MCF 10A (cell line): Measurements from ENCODE around the gene DHRS11. TPM values are rescaled to one million over a fixed set of nuclear protein-coding genes. Genes with fewer than 3 reads are reported as not detected.
"Not testable (repeated sequence)": the region's sequence is repeated elsewhere in the genome, so short reads cannot be mapped to it uniquely, and the experiment has no call there.

ENCODE experiments used
- BruUV-seq: library from RNA; stranded (reverse); fragments of 400-500 nt; replicated peaks from 2 replicates; lab custom pipeline; 2021; lab: Mats Ljungman, UMichigan
- CTCF ChIA-PET: fragments of 300-600 bp; sonication (Branson Sonifier 250); formaldehyde crosslinking; extraction: SDS; loops from one replicate; lab custom pipeline; 2021; ENCODE audit warnings: antibody characterized with exemption, inconsistent platforms; lab: Yijun Ruan, JAX
- POLR2A ChIA-PET: fragments of 300-600, 350-650 bp; sonication (Branson Sonifier 250); formaldehyde crosslinking; extraction: SDS; loops from one replicate; lab custom pipeline; 2020; ENCODE audit warnings: antibody characterized with exemption, inconsistent platforms; lab: Yijun Ruan, JAX
- DNase-seq: peaks from one replicate; pipeline ENCODE4 v3.0.0-alpha.2; 2018; ENCODE audit not compliant: unreplicated experiment
- H3K27ac Mint-ChIP-seq: one replicate; pipeline ENCODE4 v1.8.0; 2022; ENCODE audit warnings: mild to moderate bottlenecking, low read depth, mixed read lengths; ENCODE audit not compliant: unreplicated experiment
- H3K27me3 Mint-ChIP-seq: one replicate; pipeline ENCODE4 v1.8.0; 2022; ENCODE audit warnings: mixed read lengths; ENCODE audit not compliant: insufficient read depth, unreplicated experiment
- H3K36me3 Mint-ChIP-seq: one replicate; pipeline ENCODE4 v1.8.0; 2022; ENCODE audit warnings: mild to moderate bottlenecking, moderate library complexity, mixed read lengths; ENCODE audit not compliant: insufficient read depth, unreplicated experiment
- H3K4me1 Mint-ChIP-seq: one replicate; pipeline ENCODE4 v1.8.0; 2022; ENCODE audit warnings: mixed read lengths; ENCODE audit not compliant: insufficient read depth, unreplicated experiment
- H3K4me3 Mint-ChIP-seq: one replicate; pipeline ENCODE4 v1.8.0; 2022; ENCODE audit warnings: mild to moderate bottlenecking, moderate library complexity, mixed read lengths; ENCODE audit not compliant: unreplicated experiment
- H3K9me3 Mint-ChIP-seq: one replicate; pipeline ENCODE4 v1.8.0; 2022; ENCODE audit warnings: mixed read lengths; ENCODE audit not compliant: unreplicated experiment
- intact Hi-C: fragments of 100-400 bp; cut with micrococcal nuclease; formaldehyde crosslinking; loops from 2 replicates; pipeline ENCODE4 v1.14.1; 2022
- total RNA-seq: library from RNA; stranded (reverse); gene quantifications from 2 replicates; pipeline ENCODE4 v1.2.3, GENCODE V29; 2022
- TF ChIP-seq, protein P1 (sequence below): fragments of 200-600 bp; IDR thresholded peaks from one replicate; pipeline ENCODE4 v1.8.0; 2022; ENCODE audit warnings: antibody characterized with exemption, mild to moderate bottlenecking; ENCODE audit not compliant: unreplicated experiment

The DHRS11 gene
- total RNA-seq, 1 experiment from 2014 or later, result 14.7 TPM

DNA sequence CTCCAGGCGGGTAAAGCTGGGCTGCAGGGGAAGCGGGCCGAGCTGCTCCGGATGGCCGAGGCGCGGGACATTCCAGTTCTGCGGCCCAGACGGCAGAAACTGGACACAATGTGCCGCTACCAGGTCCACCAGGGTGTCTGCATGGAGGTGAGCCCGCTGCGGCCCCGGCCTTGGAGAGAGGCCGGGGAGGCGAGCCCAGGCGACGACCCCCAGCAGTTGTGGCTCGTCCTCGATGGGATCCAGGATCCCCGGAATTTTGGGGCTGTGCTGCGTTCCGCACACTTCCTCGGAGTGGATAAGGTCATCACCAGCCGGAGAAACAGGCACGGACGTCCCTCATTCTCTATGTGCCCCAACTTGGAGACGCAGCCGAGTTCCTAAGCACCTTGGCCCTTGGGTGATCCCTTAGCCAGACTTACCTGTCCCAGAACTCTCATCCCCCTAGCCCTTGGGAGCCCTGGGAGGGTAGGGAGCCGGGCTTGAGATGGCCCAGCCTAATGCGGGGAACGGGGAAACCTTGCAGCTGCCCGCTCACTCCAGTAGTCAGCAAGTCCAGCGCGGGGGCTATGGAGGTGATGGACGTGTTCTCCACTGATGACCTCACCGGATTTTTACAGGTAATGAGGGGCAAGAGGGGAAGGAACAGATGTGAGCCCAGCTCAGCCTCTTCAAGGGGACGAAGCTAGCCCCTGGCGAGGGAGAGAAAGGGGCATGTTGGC lies 10.5 kb downstream of the DHRS11 start:
- DNase-seq, result peak; percentile 31
- TF ChIP-seq, protein P1, sequence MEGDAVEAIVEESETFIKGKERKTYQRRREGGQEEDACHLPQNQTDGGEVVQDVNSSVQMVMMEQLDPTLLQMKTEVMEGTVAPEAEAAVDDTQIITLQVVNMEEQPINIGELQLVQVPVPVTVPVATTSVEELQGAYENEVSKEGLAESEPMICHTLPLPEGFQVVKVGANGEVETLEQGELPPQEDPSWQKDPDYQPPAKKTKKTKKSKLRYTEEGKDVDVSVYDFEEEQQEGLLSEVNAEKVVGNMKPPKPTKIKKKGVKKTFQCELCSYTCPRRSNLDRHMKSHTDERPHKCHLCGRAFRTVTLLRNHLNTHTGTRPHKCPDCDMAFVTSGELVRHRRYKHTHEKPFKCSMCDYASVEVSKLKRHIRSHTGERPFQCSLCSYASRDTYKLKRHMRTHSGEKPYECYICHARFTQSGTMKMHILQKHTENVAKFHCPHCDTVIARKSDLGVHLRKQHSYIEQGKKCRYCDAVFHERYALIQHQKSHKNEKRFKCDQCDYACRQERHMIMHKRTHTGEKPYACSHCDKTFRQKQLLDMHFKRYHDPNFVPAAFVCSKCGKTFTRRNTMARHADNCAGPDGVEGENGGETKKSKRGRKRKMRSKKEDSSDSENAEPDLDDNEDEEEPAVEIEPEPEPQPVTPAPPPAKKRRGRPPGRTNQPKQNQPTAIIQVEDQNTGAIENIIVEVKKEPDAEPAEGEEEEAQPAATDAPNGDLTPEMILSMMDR, result no peak
- BruUV-seq, result TSS peak; percentile 26
- Mint-ChIP-seq H3K4me1 (peaks cover 24% of the 10 kb centered on the region), H3K27me3 (no peaks in the 10 kb centered on the region), H3K36me3 (no peaks in the 10 kb centered on the region), H3K27ac (no peak overlapping the region), H3K9me3 (no peaks in the 10 kb centered on the region), H3K4me3 (peak overlapping the region; percentile 93)
- ChIA-PET CTCF (interaction anchor here (0.5 to 3.1 kb wide), 24 partner anchors 9 to 772 kb away, joined by 3 to 30 read pairs (median 6); no protein-coding TSS in a partner anchor), POLR2A (interaction anchor here (0.6 to 5.0 kb wide), 18 partner anchors 9 to 759 kb away, joined by 3 to 66 read pairs (median 7); partner anchors contain the start of genes AATF, DHRS11, GGNBP2 and MYO19)
- intact Hi-C loops, result loop anchor here (2.0 to 10.0 kb wide), 3 partner anchors 445 to 773 kb away; partner anchors contain the start of gene C17orf78

DNA sequence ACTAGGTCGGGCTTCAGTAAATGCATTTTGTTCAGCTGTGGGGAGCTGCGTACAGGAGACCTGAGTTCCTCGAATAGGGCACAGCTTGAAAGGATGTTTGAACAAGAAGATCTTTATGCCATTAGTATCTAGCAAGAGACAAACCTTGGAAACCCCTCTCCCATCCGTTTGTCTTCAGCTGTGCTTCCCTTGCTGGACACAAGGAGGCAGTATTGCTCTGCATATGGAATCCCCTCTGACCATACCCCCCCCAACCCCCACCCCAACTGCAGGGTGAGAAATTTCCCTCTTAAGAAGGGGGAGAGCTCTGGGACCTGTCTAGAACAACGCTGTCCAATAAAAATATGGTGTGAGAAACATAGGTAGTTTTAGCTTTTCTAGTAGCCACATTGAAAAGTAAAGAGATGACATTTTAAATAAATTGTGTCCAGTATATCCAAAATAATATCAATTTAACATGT lies 11.3 kb downstream of the DHRS11 start:
- CTCF ChIA-PET, result interaction anchor here (0.6 to 3.1 kb wide), 29 partner anchors 8 to 772 kb away, joined by 3 to 30 read pairs (median 5); no protein-coding TSS in a partner anchor
- H3K9me3 Mint-ChIP-seq, result no peaks in the 10 kb centered on the region
- TF ChIP-seq, protein P1, result peak; percentile 95
- H3K4me1 Mint-ChIP-seq, result peaks cover 26% of the 10 kb centered on the region
- H3K27ac Mint-ChIP-seq, result no peak overlapping the region
- no peaks in the 10 kb centered on the region for H3K27me3 Mint-ChIP-seq
- peak overlapping the region; percentile 93 for H3K4me3 Mint-ChIP-seq
- peak; percentile 73 for DNase-seq
- H3K36me3 Mint-ChIP-seq, result no peaks in the 10 kb centered on the region
- no TSS peak for BruUV-seq
- intact Hi-C loops, result loop anchor here (1.0 to 10.0 kb wide), 5 partner anchors 23 to 772 kb away; partner anchors contain the start of gene C17orf78
- POLR2A ChIA-PET, result interaction anchor here (0.5 to 5.0 kb wide), 12 partner anchors 8 to 759 kb away, joined by 3 to 66 read pairs (median 8); partner anchors contain the start of genes AATF, DHRS11, GGNBP2 and MYO19

DNA sequence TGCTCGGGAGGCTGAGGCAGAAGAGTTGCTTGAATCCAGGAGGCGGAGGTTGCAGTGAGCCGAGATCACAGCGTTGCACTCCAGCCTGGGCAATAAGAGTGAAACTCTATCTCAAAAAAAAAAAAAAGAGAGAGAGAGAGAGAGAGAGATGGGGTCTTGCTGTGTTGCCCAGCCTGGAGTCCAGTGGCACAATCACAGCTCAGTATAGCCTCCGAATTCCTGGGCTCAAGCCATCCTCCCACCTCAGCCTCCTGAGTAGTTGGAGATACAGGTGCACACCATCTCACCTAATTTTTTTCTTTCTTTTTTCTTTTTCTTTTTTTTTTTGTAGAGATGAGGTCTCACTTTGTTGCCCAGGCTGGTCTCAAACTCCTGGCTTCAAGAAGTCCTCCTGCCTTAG lies 13.3 kb downstream of the DHRS11 start:
- DNase-seq, H3K4me3 Mint-ChIP-seq, H3K9me3 Mint-ChIP-seq, H3K27me3 Mint-ChIP-seq, BruUV-seq, CTCF ChIA-PET, POLR2A ChIA-PET, H3K27ac Mint-ChIP-seq: not testable (repeated sequence)
- Mint-ChIP-seq H3K4me1 (peaks cover 31% of the 10 kb centered on the region), H3K36me3 (peaks cover 10% of the 10 kb centered on the region)
- intact Hi-C loops, result loop anchor here (10.0 kb wide), 1 partner anchor 770 kb away; the partner anchor contains the start of gene C17orf78

GRCh38 chr17:36608280-36608679 lies 16.6 kb downstream of the DHRS11 start:
- Mint-ChIP-seq H3K36me3 (peaks cover 16% of the 10 kb centered on the region), H3K4me1 (peaks cover 27% of the 10 kb centered on the region), H3K27me3 (no peaks in the 10 kb centered on the region), H3K27ac (peak overlapping the region; percentile 28), H3K9me3 (no peaks in the 10 kb centered on the region), H3K4me3 (no peak overlapping the region)
- no TSS peak for BruUV-seq
- ChIA-PET POLR2A (interaction anchor here (1.0 kb wide), 1 partner anchor 63 kb away, joined by 3 read pairs; no protein-coding TSS in a partner anchor), CTCF (interaction anchor here (0.7 to 1.1 kb wide), 3 partner anchors 15 to 18 kb away, joined by 3 to 5 read pairs (median 3); no protein-coding TSS in a partner anchor)
- TF ChIP-seq, protein P1, result no peak
- intact Hi-C loops, result loop anchor here (10.0 kb wide), 1 partner anchor 767 kb away; the partner anchor contains the start of gene C17orf78
- no peak for DNase-seq
